ENCODE results near the gene KCNAB3. TPM values are rescaled to one million over a fixed set of nuclear protein-coding genes. Genes with fewer than 3 reads are reported as not detected.

KCNAB3 gene
- polyA plus RNA-seq, 1 donor (not counting 4 experiments of a cell fraction or from before 2014, with no cell fraction given): 2.0 TPM

- no peak for FAIRE-seq
- Histone ChIP-seq H3K4me1 (ENCODE audit: control insufficient read depth, extremely low read depth, insufficient read depth, low read length) (peaks cover 48% of the 10 kb centered on the region), H3K36me3 (ENCODE audit: control insufficient read depth in 2 of 2, extremely low read depth in 1 of 2, insufficient read depth in 2 of 2, low read length in 2 of 2) (peaks cover 5 to 15% of the 10 kb centered on the region in 2 experiments), H3K27ac (ENCODE audit: control insufficient read depth, insufficient read depth, low read length) (peak overlapping the region; percentile 89), H3K9me1 (ENCODE audit: control insufficient read depth, extremely low read depth, insufficient read depth, low read length) (no peaks in the 10 kb centered on the region), H3K27me3 (ENCODE audit: control insufficient read depth, extremely low read depth, insufficient read depth, low read length) (no peaks in the 10 kb centered on the region), H3K9me3 (ENCODE audit: control insufficient read depth, low read depth, low read length) (no peaks in the 10 kb centered on the region), H2AFZ (ENCODE audit: control insufficient read depth, low read length) (no peak overlapping the region), H3K79me2 (ENCODE audit: control insufficient read depth, insufficient read depth, low read length) (peaks cover 17% of the 10 kb centered on the region), H3K9ac (ENCODE audit: control insufficient read depth, extremely low read depth, insufficient read depth, low read length) (peak overlapping the region; percentile 86), H3K4me3 (ENCODE audit: control insufficient read depth in 2 of 3, extremely low read depth in 1 of 3, insufficient read depth in 2 of 3, low read depth in 1 of 3, low read length in 3 of 3) (peak overlapping the region in 2 of 3 experiments; percentile 76 to 86), H4K20me1 (ENCODE audit: control insufficient read depth, extremely low read depth, insufficient read depth, low read length) (no peaks in the 10 kb centered on the region), H3K4me2 (ENCODE audit: control insufficient read depth, extremely low read depth, insufficient read depth, low read depth, low read length) (no peak overlapping the region)
- TF ChIP-seq, protein P1, sequence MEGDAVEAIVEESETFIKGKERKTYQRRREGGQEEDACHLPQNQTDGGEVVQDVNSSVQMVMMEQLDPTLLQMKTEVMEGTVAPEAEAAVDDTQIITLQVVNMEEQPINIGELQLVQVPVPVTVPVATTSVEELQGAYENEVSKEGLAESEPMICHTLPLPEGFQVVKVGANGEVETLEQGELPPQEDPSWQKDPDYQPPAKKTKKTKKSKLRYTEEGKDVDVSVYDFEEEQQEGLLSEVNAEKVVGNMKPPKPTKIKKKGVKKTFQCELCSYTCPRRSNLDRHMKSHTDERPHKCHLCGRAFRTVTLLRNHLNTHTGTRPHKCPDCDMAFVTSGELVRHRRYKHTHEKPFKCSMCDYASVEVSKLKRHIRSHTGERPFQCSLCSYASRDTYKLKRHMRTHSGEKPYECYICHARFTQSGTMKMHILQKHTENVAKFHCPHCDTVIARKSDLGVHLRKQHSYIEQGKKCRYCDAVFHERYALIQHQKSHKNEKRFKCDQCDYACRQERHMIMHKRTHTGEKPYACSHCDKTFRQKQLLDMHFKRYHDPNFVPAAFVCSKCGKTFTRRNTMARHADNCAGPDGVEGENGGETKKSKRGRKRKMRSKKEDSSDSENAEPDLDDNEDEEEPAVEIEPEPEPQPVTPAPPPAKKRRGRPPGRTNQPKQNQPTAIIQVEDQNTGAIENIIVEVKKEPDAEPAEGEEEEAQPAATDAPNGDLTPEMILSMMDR (optimal IDR thresholded peaks at IDR 0.05 in 1 of 3, IDR thresholded peaks at IDR 0.05 in 1 of 3, conservative IDR thresholded peaks at IDR 0.05 in 1 of 3; ENCODE audit: extremely low read depth in 1 of 3, insufficient read depth in 2 of 3, low read length in 3 of 3): no peak
- TF ChIP-seq EZH2 (IDR thresholded peaks at IDR 0.05; ENCODE audit: low read length): no peak
- no peak for DNase-seq (ENCODE audit: low read depth, low spot score)
- dilution Hi-C loops (cut with MboI; ENCODE audit: extremely low pct_ligation_motif_present, low sequenced_read_pairs): no loop called here
Observed at GRCh38 chr17:7884581-7885366, 44.9 kb downstream of the KCNAB3 start.

DNA sequence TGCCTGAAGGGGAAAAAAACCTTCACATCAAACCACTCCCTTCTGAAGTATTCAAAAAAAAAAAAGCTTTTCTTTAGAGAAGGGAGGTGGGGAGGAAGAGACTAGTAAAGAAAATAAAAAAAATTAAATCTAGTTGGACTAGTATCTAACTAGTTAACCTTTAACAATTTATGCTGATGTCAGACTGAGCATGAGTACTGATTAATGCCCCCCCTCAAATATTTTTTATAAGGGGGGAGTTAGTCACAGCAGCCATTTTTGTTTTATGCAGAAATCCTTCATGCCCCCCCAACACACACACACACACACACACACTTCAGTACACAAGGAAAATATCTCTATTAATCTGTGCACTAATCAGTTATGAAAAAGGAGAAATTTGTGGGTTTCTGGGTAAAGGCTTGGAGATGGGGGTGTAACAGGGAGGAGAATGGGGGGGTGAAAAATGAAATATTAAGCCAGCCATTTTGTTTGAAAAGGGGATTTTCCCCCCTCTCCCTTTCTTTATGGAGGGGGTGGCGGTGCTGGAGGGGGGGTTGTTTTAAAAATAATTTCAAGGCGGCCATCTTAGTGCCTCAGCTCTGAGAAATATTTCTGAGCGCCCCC, 45.8 kb downstream of the KCNAB3 start:
- dilution Hi-C loops (cut with MboI; ENCODE audit: extremely low pct_ligation_motif_present, low sequenced_read_pairs): no loop called here
- Histone ChIP-seq H4K20me1 (ENCODE audit: control insufficient read depth, extremely low read depth, insufficient read depth, low read length) (no peaks in the 10 kb centered on the region), H2AFZ (ENCODE audit: control insufficient read depth, low read length) (peak overlapping the region; percentile 72), H3K36me3 (ENCODE audit: control insufficient read depth in 2 of 2, extremely low read depth in 1 of 2, insufficient read depth in 2 of 2, low read length in 2 of 2) (peaks cover 6 to 12% of the 10 kb centered on the region in 2 experiments), H3K27me3 (ENCODE audit: control insufficient read depth, extremely low read depth, insufficient read depth, low read length) (no peaks in the 10 kb centered on the region), H3K27ac (ENCODE audit: control insufficient read depth, insufficient read depth, low read length) (peak overlapping the region; percentile 8), H3K4me2 (ENCODE audit: control insufficient read depth, extremely low read depth, insufficient read depth, low read depth, low read length) (peak overlapping the region; percentile 84), H3K79me2 (ENCODE audit: control insufficient read depth, insufficient read depth, low read length) (peaks cover 12% of the 10 kb centered on the region), H3K9ac (ENCODE audit: control insufficient read depth, extremely low read depth, insufficient read depth, low read length) (peak overlapping the region; percentile 67), H3K9me3 (ENCODE audit: control insufficient read depth, low read depth, low read length) (no peaks in the 10 kb centered on the region), H3K4me3 (ENCODE audit: control insufficient read depth in 2 of 3, extremely low read depth in 1 of 3, insufficient read depth in 2 of 3, low read depth in 1 of 3, low read length in 3 of 3) (peak overlapping the region; percentile 42 to 63 (median 58)), H3K4me1 (ENCODE audit: control insufficient read depth, extremely low read depth, insufficient read depth, low read length) (peaks cover 39% of the 10 kb centered on the region), H3K9me1 (ENCODE audit: control insufficient read depth, extremely low read depth, insufficient read depth, low read length) (no peaks in the 10 kb centered on the region)
- FAIRE-seq (no peak), DNase-seq (ENCODE audit: low read depth, low spot score) (no peak)
- TF ChIP-seq, protein P1 (optimal IDR thresholded peaks at IDR 0.05 in 1 of 3, IDR thresholded peaks at IDR 0.05 in 1 of 3, conservative IDR thresholded peaks at IDR 0.05 in 1 of 3; ENCODE audit: extremely low read depth in 1 of 3, insufficient read depth in 2 of 3, low read length in 3 of 3): no peak
- no peak for TF ChIP-seq EZH2 (IDR thresholded peaks at IDR 0.05; ENCODE audit: low read length)
